ENCODE results near the gene KMT2D.

The KMT2D gene

GRCh38 chr12:49055978-49056754, 4.4 kb downstream of the KMT2D start:
- H3K4me3 ChIP-seq (ENCODE audit: low read depth, low read length) = peak overlapping the region; percentile 37
- peaks cover 23% of the 10 kb centered on the region for H3K4me1 ChIP-seq (ENCODE audit: control insufficient read depth, insufficient read depth, low read length)
- no peaks in the 10 kb centered on the region for H3K27me3 ChIP-seq (ENCODE audit: control insufficient read depth, insufficient read depth, low read length)
- H3K9ac ChIP-seq (ENCODE audit: low read depth, low read length) = peak overlapping the region; percentile 60
- H3K9me3 ChIP-seq (ENCODE audit: control insufficient read depth, insufficient read depth, low read length) = no peaks in the 10 kb centered on the region
- H3K36me3 ChIP-seq (ENCODE audit: control insufficient read depth, insufficient read depth, low read length) = peaks cover 34% of the 10 kb centered on the region

- H3K4me1 ChIP-seq (ENCODE audit: control insufficient read depth, insufficient read depth, low read length) = peaks cover 23% of the 10 kb centered on the region
- no peaks in the 10 kb centered on the region for H3K27me3 ChIP-seq (ENCODE audit: control insufficient read depth, insufficient read depth, low read length)
- H3K9ac ChIP-seq (ENCODE audit: low read depth, low read length) = no peak overlapping the region
- peaks cover 42% of the 10 kb centered on the region for H3K36me3 ChIP-seq (ENCODE audit: control insufficient read depth, insufficient read depth, low read length)
- no peaks in the 10 kb centered on the region for H3K9me3 ChIP-seq (ENCODE audit: control insufficient read depth, insufficient read depth, low read length)
- H3K4me3 ChIP-seq (ENCODE audit: low read depth, low read length) = no peak overlapping the region
Observed at GRCh38 chr12:49055092-49055491, 5.5 kb downstream of the KMT2D start.

- Histone ChIP-seq H3K9me3 (ENCODE audit: control insufficient read depth, insufficient read depth, low read length) (no peaks in the 10 kb centered on the region), H3K27me3 (ENCODE audit: control insufficient read depth, insufficient read depth, low read length) (no peaks in the 10 kb centered on the region), H3K4me1 (ENCODE audit: control insufficient read depth, insufficient read depth, low read length) (peaks cover 23% of the 10 kb centered on the region), H3K36me3 (ENCODE audit: control insufficient read depth, insufficient read depth, low read length) (peaks cover 45% of the 10 kb centered on the region), H3K4me3 (ENCODE audit: low read depth, low read length) (no peak overlapping the region), H3K9ac (ENCODE audit: low read depth, low read length) (no peak overlapping the region)
Observed at GRCh38 chr12:49054524-49054923, 6.1 kb downstream of the KMT2D start.

GRCh38 chr12:49054096-49054495, 6.5 kb downstream of the KMT2D start:
- Histone ChIP-seq H3K36me3 (ENCODE audit: control insufficient read depth, insufficient read depth, low read length) (peaks cover 50% of the 10 kb centered on the region), H3K9ac (ENCODE audit: low read depth, low read length) (no peak overlapping the region), H3K9me3 (ENCODE audit: control insufficient read depth, insufficient read depth, low read length) (no peaks in the 10 kb centered on the region), H3K27me3 (ENCODE audit: control insufficient read depth, insufficient read depth, low read length) (no peaks in the 10 kb centered on the region), H3K4me3 (ENCODE audit: low read depth, low read length) (no peak overlapping the region), H3K4me1 (ENCODE audit: control insufficient read depth, insufficient read depth, low read length) (peaks cover 23% of the 10 kb centered on the region)

GRCh38 chr12:49052451-49053208, 8.0 kb downstream of the KMT2D start:
- no peak overlapping the region for H3K9ac ChIP-seq (ENCODE audit: low read depth, low read length)
- peaks cover 63% of the 10 kb centered on the region for H3K36me3 ChIP-seq (ENCODE audit: control insufficient read depth, insufficient read depth, low read length)
- no peaks in the 10 kb centered on the region for H3K9me3 ChIP-seq (ENCODE audit: control insufficient read depth, insufficient read depth, low read length)
- no peak overlapping the region for H3K4me3 ChIP-seq (ENCODE audit: low read depth, low read length)
- H3K27me3 ChIP-seq (ENCODE audit: control insufficient read depth, insufficient read depth, low read length) = no peaks in the 10 kb centered on the region
- H3K4me1 ChIP-seq (ENCODE audit: control insufficient read depth, insufficient read depth, low read length) = peaks cover 15% of the 10 kb centered on the region

- no peaks in the 10 kb centered on the region for H3K27me3 ChIP-seq (ENCODE audit: control insufficient read depth, insufficient read depth, low read length)
- H3K9me3 ChIP-seq (ENCODE audit: control insufficient read depth, insufficient read depth, low read length) = no peaks in the 10 kb centered on the region
- no peak overlapping the region for H3K4me3 ChIP-seq (ENCODE audit: low read depth, low read length)
- no peak overlapping the region for H3K9ac ChIP-seq (ENCODE audit: low read depth, low read length)
- peaks cover 66% of the 10 kb centered on the region for H3K36me3 ChIP-seq (ENCODE audit: control insufficient read depth, insufficient read depth, low read length)
- H3K4me1 ChIP-seq (ENCODE audit: control insufficient read depth, insufficient read depth, low read length) = peaks cover 10% of the 10 kb centered on the region
Observed at GRCh38 chr12:49051777-49052438, 8.7 kb downstream of the KMT2D start.

- no peaks in the 10 kb centered on the region for H3K9me3 ChIP-seq (ENCODE audit: control insufficient read depth, insufficient read depth, low read length)
- H3K9ac ChIP-seq (ENCODE audit: low read depth, low read length) = no peak overlapping the region
- H3K4me1 ChIP-seq (ENCODE audit: control insufficient read depth, insufficient read depth, low read length) = peaks cover 8% of the 10 kb centered on the region
- no peaks in the 10 kb centered on the region for H3K27me3 ChIP-seq (ENCODE audit: control insufficient read depth, insufficient read depth, low read length)
- no peak overlapping the region for H3K4me3 ChIP-seq (ENCODE audit: low read depth, low read length)
- peaks cover 69% of the 10 kb centered on the region for H3K36me3 ChIP-seq (ENCODE audit: control insufficient read depth, insufficient read depth, low read length)
Observed at GRCh38 chr12:49051373-49051764, 9.2 kb downstream of the KMT2D start.

GRCh38 chr12:49050507-49051372, 9.9 kb downstream of the KMT2D start:
- Histone ChIP-seq H3K9me3 (ENCODE audit: control insufficient read depth, insufficient read depth, low read length) (no peaks in the 10 kb centered on the region), H3K4me1 (ENCODE audit: control insufficient read depth, insufficient read depth, low read length) (peaks cover 2% of the 10 kb centered on the region), H3K27me3 (ENCODE audit: control insufficient read depth, insufficient read depth, low read length) (no peaks in the 10 kb centered on the region), H3K36me3 (ENCODE audit: control insufficient read depth, insufficient read depth, low read length) (peaks cover 75% of the 10 kb centered on the region), H3K9ac (ENCODE audit: low read depth, low read length) (no peak overlapping the region), H3K4me3 (ENCODE audit: low read depth, low read length) (no peak overlapping the region)

GRCh38 chr12:49049566-49050224, 10.9 kb downstream of the KMT2D start:
- Histone ChIP-seq H3K36me3 (ENCODE audit: control insufficient read depth, insufficient read depth, low read length) (peaks cover 83% of the 10 kb centered on the region), H3K9ac (ENCODE audit: low read depth, low read length) (no peak overlapping the region), H3K27me3 (ENCODE audit: control insufficient read depth, insufficient read depth, low read length) (no peaks in the 10 kb centered on the region), H3K9me3 (ENCODE audit: control insufficient read depth, insufficient read depth, low read length) (no peaks in the 10 kb centered on the region), H3K4me3 (ENCODE audit: low read depth, low read length) (no peak overlapping the region), H3K4me1 (ENCODE audit: control insufficient read depth, insufficient read depth, low read length) (no peaks in the 10 kb centered on the region)

- H3K4me3 ChIP-seq (ENCODE audit: low read depth, low read length) = no peak overlapping the region
- no peaks in the 10 kb centered on the region for H3K27me3 ChIP-seq (ENCODE audit: control insufficient read depth, insufficient read depth, low read length)
- H3K36me3 ChIP-seq (ENCODE audit: control insufficient read depth, insufficient read depth, low read length) = peaks cover 86% of the 10 kb centered on the region
- no peaks in the 10 kb centered on the region for H3K9me3 ChIP-seq (ENCODE audit: control insufficient read depth, insufficient read depth, low read length)
- no peaks in the 10 kb centered on the region for H3K4me1 ChIP-seq (ENCODE audit: control insufficient read depth, insufficient read depth, low read length)
- H3K9ac ChIP-seq (ENCODE audit: low read depth, low read length) = no peak overlapping the region
Observed at GRCh38 chr12:49048953-49049352, 11.6 kb downstream of the KMT2D start.
